ENCODE results near the gene CARD11. TPM values are rescaled to one million over a fixed set of nuclear protein-coding genes. Genes with fewer than 3 reads are reported as not detected.

The CARD11 gene
- total RNA-seq, 1 donor = not detected

DNA sequence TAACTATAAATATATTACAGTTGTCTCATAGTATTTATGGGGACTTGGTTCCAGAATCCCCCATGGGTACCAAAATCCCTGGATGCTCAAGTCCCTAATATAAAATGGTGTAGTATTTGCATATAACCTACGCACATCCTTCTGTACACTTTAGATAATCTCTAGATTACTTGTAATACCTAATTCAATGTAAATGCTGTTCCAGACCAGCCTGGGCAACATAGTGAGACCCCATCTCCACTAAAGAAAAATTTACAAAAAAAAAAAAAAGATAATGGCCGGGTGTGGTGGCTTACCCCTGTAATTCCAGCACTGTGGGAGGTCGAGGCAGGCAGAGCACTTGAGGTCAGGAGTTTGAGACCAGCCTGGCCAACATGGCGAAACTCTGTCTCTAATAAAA lies 182.2 kb downstream of the CARD11 start:
- TF ChIP-seq, protein P1, sequence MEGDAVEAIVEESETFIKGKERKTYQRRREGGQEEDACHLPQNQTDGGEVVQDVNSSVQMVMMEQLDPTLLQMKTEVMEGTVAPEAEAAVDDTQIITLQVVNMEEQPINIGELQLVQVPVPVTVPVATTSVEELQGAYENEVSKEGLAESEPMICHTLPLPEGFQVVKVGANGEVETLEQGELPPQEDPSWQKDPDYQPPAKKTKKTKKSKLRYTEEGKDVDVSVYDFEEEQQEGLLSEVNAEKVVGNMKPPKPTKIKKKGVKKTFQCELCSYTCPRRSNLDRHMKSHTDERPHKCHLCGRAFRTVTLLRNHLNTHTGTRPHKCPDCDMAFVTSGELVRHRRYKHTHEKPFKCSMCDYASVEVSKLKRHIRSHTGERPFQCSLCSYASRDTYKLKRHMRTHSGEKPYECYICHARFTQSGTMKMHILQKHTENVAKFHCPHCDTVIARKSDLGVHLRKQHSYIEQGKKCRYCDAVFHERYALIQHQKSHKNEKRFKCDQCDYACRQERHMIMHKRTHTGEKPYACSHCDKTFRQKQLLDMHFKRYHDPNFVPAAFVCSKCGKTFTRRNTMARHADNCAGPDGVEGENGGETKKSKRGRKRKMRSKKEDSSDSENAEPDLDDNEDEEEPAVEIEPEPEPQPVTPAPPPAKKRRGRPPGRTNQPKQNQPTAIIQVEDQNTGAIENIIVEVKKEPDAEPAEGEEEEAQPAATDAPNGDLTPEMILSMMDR (IDR thresholded peaks at IDR 0.05; ENCODE audit: insufficient read depth, low read depth, low read length) = no peak
- no peak for DNase-seq (ENCODE audit: low read depth)

DNA sequence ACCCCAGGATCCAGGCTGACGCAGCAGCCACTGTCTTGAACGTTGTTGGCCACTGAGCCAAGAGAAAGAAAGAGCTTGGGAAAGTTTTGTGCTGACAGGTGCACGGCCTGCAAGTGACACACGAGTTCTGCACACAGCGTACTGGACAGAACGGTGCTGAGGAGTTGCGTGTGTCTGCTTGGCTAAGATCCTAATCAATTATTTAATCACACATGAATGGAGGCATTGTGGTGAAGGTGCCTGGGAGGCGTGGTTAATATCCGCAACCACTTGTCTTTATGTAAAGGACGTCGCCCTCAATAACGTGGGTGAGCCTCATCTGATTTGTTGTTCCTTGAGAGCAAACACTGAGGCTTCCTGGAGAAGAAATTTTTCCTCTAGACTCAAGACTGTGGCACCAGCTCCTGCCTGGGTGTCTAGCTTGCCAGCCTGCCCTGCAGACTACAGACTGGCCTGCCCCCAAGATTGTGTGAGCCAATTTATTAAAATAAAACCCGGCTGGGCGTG lies 183.0 kb downstream of the CARD11 start:
- TF ChIP-seq, protein P1 (IDR thresholded peaks at IDR 0.05; ENCODE audit: insufficient read depth, low read depth, low read length) = no peak
- no peak overlapping the region for H3K4me3 ChIP-seq (ENCODE audit: low read depth, low read length)
- no peak for DNase-seq (ENCODE audit: low read depth)

More for the DNA sequence above, 182.2 kb downstream of the CARD11 start:
- H3K4me3 ChIP-seq (ENCODE audit: low read depth, low read length) = no peak overlapping the region

DNA sequence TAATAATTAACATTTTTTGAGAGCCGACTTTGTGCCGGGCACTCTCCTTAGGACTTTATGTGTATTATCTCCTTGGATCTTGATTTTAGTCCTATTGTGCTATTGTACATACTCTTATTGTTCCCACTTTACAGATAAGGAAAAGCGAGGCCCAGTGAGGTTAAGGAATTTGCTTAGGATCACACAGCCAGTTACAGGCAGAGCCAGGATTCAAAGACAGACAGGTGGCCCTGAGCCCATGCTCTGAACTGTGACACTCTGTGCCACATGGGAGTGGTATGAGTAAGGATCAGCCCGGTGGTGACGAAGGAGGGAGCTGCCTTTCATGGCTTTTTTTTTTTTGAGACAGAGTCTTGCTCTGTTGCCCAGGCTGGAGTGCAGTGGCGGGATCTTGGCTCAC lies 183.7 kb downstream of the CARD11 start:
- no peak for DNase-seq (ENCODE audit: low read depth)
- TF ChIP-seq, protein P1 (IDR thresholded peaks at IDR 0.05; ENCODE audit: insufficient read depth, low read depth, low read length) = no peak
- no peak overlapping the region for H3K4me3 ChIP-seq (ENCODE audit: low read depth, low read length)

DNA sequence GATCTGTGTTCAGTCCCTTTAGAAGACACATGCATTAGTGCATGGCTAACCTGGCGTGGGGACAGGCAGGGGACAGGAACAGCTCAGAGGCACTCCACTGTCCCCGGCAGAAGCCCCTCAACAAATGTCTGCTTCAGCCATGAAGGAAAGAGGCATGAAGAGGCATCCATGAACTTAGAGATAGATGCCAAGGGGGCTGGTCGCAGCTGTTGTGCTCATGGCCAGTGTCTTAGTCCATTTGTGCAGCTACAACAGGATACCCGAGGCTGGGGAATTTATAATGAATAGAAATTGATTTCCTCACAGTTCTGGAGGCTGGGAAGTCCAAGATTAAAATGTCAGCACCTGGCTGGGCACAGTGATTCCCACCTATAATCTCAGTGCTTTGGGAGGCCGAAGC lies 185.0 kb downstream of the CARD11 start:
- DNase-seq (ENCODE audit: low read depth) = no peak
- no peak overlapping the region for H3K4me3 ChIP-seq (ENCODE audit: low read depth, low read length)
- TF ChIP-seq, protein P1 (IDR thresholded peaks at IDR 0.05; ENCODE audit: insufficient read depth, low read depth, low read length) = no peak

DNA sequence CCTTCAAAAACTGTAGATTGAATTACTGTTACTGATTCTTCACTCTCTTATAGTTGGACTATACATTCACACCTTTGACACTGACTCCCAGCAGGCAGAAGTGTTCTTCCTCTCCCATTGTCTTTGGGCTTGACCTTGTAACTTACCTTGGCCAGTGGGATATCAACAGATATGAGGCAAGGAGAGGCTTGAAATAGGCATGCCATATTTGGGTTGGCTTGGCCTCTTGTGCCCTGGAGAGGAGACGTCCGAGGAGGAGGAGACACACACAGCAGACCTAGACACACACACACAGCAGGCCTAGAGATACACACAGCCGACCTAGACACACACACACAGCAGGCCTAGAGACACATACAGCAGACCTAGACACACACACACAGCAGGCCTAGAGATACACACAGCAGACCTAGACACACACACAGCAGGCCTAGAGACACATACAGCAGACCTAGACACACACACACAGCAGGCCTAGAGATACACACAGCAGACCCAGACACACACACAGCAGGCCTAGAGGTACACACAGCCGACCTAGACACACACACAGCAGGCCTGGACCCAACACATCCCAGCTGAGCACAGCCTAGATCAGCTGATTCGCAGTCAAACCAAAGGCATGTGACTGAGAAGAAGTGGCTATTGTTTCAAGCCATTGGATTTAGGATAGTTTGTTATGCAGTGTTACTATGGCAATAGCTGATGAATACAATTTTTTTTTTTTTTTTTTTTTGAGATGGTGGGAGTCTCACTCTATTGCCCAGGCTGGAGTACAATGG lies 187.1 kb downstream of the CARD11 start:
- no peak overlapping the region for H3K4me3 ChIP-seq (ENCODE audit: low read depth, low read length)
- DNase-seq (ENCODE audit: low read depth) = no peak
- TF ChIP-seq, protein P1 (IDR thresholded peaks at IDR 0.05; ENCODE audit: insufficient read depth, low read depth, low read length) = no peak

Other genes starting within 250 kb of the CARD11 start
- gene GNA12, start 199.6 kb downstream of the CARD11 start, total RNA-seq = 41.9 and 46.2 TPM in 2 replicates